Right renal cortex interstitium (tissue), 3 donors: ENCODE measurements around the gene CAPN10. TPM values are rescaled to one million over a fixed set of nuclear protein-coding genes. Genes with fewer than 3 reads are reported as not detected.

ENCODE experiments used
- DNase-seq, 3 donors: peaks; one replicate each; pipeline ENCODE4 v3.0.0-alpha.2; 2013; ENCODE audit warnings: low read depth in 3 of 3, low spot score in 2 of 3
- polyA plus RNA-seq, 3 donors: library from polyadenylated mRNA; unstranded; fragments of 120-200 nt; gene quantifications; one replicate each; pipeline ENCODE4 v1.2.1, GENCODE V29; 2013; ENCODE audit not compliant: insufficient read length in 3 of 3

CAPN10 gene
- polyA plus RNA-seq, 3 donors: 18.1 to 20.9 (median 18.1) TPM

GRCh38 chr2:240619506-240620148 lies 33.1 kb downstream of the CAPN10 start:
- no peak for DNase-seq

- DNase-seq: no peak
Observed at GRCh38 chr2:240620149-240620731, 33.7 kb downstream of the CAPN10 start.

DNA sequence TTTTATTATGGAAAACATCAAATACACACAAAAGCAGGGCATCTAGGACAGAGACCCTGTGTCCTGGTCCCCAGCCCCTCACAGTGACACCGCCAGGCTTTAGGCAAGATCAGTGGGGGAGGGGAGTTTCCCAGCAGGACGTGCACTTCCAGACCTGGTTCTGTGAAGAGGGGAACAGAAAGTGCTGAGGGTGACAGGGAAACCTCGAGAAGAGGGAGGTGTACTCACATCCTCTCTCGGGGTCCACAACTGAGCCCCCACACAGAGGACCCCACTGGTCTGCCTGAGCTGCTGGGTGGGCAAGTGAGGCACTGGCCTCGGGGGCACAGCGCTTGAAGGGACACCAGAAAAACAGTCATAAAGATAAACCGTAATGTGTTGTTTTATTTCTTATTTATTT lies 34.3 kb downstream of the CAPN10 start:
- no peak for DNase-seq

- DNase-seq: no peak
Observed at GRCh38 chr2:240622060-240622411, 35.5 kb downstream of the CAPN10 start.

- no peak for DNase-seq
Observed at GRCh38 chr2:240622531-240623235, 36.1 kb downstream of the CAPN10 start.

DNA sequence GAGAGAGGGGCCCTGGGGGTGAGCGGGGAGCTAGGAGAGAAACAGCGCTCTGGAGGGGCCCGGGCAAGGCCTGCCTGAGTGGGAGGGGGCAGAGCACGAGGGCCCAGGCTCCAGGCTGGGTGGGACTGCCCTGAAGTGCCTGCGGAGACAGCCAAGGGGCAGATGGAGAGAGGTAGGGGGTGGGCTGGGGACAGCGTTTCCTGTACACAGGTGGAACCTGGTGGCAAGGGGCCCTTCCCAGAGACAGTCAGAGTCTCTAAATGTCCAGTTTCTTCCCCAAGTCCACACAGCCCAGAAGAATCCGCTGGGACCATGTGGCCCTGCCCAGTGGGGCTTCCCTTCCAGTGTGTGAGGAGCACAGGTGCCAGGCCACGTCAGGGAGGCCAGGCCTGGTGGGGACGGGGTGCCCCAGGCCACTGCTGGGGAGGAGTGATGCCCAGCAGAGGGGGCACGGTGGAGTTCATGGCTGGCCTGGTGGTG lies 37.0 kb downstream of the CAPN10 start:
- DNase-seq: no peak

DNA sequence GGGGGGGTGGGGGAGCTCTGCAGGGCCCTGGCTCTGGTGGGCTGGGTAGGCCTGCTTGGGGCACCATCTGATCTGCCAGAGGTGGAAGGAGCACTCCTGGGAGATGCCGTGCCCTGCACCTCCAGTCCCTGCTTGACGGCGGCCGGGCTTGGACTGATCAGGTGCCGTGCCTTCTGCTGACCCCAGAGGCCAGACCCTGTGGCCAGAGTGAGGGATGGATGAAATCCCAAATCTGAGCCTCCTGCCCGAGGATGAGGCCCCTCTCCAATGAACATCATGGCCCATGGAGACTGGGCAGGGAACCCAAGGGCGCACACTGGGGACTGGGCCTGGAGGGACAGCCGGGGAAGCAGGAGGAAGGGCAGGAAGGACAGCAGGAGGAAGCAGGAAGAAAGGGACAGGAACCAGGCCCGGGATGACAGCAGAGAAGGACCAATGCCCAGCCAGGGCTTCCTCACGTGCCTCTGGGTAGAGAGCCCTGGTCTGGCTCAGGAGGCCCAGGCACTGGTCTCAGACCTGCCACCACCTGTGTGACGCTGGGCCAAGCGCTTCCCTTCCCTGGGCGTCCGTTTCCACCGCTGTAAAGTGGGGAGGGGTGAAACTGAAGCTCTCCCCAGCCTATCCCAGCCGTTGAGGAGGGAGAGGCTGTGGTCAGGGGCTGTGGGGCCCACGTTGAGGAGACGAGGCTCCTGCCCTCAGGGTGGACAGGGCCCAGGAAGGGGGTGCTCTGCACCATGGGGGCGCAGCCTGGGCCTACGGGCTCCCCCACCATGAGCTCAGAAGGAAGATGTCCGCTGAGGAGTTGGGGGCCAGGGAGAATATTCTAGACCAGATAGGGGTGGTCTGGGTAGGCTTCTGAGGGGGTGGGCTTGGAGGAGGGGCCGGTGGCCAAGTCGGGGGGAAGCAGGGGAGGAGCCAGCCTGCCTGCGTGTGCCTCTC lies 37.7 kb downstream of the CAPN10 start:
- no peak for DNase-seq

GRCh38 chr2:240624950-240625621 lies 38.6 kb downstream of the CAPN10 start, which contains the start of gene GPR35:
GPR35 (plus strand) TSS chr2:240625480; CDS start chr2:240629953, 4,473 bp downstream.
- DNase-seq: no peak

DNA sequence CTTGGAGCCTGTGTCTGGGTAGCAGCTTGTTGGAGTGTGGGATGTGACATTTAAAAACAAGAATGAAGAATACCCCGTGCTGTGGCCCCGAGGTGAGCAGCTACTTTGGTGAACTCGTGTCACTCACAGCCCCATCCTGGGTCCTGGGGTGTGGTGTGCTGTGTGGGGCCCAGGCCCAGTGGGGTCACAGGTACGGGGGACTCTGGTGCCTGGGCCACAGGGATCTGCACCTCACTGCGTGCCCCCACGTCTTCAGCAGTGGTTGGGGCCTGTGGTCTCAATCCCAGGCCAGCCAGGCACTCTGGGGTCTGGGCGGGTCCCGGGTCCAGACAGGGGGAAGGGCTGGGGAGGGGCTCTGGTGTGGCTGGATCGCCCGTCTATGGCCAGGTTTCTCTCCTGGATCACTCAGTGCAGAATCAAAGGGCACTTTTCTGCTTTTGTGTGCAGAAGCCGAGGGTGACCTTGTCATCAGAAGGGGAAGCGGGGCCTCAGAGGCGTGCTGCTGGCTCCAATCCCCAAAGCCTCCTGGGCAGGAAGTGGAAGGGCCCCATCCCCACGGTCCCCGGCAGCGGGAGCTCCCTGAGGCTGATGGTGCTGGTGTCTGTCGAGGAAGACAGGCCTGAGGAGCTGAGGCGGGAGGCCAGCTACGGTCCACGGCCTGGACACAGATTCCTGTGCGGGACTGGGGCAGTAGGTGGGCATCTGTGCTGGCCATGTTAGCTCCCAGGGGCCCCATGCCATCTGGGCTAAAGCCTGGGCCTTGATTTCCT lies 40.2 kb downstream of the CAPN10 start:
- no peak for DNase-seq

DNA sequence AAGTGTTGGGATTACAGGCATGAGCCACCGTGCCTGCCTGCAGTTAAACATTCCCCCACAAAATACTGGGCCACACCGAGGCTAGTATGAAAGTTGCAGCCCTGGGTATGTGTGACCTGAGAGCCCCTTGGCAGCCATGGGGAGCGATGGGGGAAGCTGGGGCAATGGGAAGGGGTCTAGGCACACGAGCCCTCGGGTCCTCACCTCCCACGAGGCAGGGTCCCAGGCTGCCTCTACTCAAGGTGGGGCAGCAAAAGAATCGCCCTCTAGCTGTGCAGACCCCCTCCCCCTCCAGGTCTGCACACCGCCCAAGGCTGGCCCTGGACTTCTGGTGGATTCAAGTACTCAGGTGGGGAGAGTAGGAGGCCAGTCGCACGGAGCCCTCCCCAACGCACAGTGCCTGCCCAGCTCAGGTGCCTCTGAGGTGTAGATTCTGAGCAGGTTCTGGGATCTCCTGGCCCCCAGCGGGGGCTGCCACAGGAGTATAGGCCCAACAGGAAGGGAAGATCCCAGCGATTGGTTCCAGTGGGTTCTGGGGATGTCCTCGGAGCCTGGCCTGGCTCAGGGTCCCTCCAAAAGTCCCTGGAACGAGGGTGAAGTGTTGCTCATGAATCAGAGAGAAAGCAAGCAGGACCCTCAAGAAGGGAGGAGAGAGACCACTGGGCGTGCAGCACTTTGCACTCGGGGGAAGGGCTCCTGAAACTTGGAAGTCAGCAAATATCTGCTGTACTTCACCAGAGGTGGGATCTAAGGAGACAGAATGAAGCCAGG lies 41.4 kb downstream of the CAPN10 start:
- DNase-seq: no peak

DNA sequence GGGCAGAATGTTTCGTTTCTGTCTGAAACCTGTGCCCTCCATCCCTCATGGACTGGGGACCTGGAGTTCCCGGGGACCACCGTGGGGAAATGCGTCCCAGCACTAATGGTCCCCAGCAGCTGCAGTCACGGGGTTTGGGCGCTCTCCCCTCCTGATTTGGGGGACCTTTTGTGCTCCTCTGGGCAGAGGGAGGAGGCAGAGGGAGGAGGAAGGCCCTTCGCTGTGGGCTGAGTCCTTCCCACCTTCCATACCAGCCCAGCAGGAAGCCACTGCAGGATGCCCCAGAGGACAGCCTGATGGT lies 41.9 kb downstream of the CAPN10 start:
- DNase-seq: no peak

DNA sequence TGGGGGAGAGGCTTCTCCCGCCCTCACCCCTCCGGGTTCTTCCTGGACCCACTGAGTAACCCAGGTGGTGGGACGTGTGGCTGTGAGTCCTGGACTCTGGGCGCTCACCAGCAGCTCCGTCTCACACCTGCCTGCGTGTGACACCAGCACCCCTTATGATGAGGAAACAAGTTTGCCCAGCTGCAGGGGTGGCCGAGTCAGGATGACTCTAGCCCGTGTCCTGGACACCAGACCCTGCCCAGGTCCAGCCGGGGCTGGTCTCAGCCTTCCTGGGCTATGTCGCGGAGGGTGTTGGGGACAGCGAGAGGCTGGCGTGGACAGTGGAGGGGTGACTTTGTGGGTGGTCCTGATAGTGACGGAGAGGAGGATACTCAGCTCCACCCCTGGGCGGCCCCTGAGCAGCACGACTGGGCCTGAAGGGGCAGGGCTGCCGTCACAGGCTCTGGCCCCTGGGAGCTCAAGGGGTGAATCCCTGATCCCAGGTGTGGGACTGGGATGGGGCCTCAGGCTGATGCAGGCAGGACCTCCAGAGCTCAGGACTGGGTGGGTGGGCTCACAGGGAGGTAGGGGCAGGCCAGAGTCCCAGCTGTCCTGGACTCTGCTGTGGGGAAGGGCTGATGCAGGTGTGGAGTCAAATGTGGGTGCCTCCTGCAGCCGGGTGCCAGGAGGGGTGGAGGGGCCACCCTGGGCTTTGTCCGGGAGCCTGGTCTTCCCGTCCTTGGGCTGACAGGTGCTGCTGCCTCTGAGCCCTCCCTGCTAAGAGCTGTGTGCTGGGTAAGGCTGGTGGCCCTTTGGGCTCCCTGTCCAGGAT lies 42.5 kb downstream of the CAPN10 start:
- DNase-seq: no peak

DNA sequence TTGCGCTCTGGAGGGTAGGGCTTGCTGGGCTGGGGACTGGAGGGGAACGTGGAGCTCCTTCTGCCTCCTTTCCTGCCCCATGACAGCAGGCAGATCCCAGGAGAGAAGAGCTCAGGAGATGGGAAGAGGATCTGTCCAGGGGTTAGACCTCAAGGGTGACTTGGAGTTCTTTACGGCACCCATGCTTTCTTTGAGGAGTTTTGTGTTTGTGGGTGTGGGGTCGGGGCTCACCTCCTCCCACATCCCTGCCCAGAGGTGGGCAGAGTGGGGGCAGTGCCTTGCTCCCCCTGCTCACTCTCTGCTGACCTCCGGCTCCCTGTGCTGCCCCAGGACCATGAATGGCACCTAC lies 43.1 kb downstream of the CAPN10 start:
- DNase-seq: no peak

GRCh38 chr2:240629968-240630770 lies 43.6 kb downstream of the CAPN10 start:
- DNase-seq: no peak

DNA sequence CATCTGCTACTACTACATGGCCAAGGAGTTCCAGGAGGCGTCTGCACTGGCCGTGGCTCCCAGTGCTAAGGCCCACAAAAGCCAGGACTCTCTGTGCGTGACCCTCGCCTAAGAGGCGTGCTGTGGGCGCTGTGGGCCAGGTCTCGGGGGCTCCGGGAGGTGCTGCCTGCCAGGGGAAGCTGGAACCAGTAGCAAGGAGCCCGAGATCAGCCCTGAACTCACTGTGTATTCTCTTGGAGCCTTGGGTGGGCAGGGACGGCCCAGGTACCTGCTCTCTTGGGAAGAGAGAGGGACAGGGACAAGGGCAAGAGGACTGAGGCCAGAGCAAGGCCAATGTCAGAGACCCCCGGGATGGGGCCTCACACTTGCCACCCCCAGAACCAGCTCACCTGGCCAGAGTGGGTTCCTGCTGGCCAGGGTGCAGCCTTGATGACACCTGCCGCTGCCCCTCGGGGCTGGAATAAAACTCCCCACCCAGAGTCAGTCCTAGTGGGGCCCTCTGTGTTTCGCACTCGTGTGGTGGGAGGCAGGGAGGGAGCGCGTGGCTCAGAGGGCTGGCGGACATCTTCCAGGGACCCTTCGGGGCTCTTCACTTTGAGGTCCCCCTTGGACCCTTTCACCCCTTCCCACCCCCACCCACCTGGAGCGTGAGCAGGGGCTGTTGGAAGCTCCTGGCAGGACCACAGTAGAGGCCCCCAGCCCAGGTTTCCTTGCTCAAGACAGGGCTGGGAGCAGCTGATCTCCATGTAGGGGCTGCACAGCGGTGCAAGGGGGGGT lies 44.4 kb downstream of the CAPN10 start:
- DNase-seq: no peak

DNA sequence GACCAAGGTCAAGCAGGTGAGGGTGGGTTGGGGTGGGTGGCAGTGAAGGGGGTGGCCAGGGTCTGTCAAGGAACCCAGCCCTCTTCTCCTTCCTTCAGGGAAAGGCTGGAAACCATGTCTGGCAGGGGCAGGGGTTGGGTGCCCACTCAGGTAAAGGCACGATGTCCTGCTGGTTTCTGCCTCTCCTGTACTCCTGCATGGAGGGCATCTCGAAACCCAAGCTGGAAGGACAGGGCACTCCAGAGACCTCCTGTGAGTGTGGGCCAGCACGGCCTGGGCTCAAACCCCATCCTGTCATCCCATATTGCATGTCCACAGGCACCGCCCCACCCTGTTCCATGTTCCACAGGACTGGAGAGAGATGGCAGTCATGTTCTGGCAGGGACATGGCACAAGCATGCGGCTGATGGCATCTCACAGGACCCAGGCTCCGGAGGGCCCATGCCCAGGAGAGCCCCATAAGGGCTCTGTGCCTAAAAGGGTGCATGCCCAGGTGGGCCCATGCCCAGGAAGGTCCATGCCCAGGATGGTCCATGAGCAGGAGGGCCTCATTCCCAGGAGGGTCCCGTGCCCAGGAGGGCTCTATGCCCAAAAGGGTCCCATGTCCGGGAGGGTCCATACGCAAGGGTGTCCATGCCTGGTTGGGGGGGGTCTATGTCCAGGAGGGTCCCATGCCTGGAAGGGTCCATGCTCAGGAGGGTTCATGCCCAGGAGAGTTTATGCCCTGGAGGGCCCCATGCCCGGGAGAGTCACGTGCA lies 45.2 kb downstream of the CAPN10 start:
- DNase-seq: no peak
